ENCODE results near the gene COA8. TPM values are rescaled to one million over a fixed set of nuclear protein-coding genes. Genes with fewer than 3 reads are reported as not detected.

Gene COA8
- total and polyA plus RNA-seq, 4 donors: 30.6 to 59.8 (median 39.5) TPM

DNA sequence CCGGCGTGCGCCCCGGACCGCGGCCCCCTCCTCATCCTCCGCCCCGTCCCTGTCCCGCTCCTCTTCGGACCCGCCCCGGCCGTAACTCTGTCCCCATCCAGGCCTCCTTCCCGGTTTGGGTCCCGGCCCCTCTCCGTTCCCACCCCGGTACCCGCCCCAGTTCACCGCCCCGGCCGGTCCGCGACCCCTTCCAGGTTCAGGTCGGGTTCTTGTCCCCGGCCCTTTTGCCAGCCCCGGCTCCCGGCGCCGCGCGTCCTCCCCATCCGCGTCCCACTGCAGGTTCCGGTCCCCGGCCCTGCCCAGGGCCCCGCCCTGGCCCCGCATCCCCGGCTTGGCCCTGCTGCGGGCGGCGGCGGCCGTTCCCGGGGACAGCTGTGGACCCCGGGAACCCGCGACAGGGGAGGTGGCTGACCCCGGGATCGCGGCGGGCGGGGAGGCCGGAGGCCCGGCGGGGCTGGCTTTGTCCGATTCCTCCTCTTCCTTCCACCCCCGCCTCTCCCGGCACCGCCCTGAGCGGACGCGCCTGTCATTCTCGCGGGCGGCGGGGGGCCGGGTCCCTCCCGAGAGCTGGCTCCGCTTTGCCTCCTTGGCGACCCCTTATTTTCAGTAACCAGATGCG, 66.9 kb downstream of the COA8 start:
- peak overlapping the region; percentile 98 for H3K4me3 ChIP-seq
- H3K9me3 ChIP-seq (ENCODE audit: control insufficient read depth in 4 of 4, insufficient read depth in 3 of 4, low read length in 3 of 4): no peaks in the 10 kb centered on the region
- DNase-seq: peak; percentile 31 to 55 (median 44)
- peaks cover 0 to under 1% (median 0%) of the 10 kb centered on the region in 4 donors for H3K36me3 ChIP-seq (ENCODE audit: control insufficient read depth in 4 of 4, insufficient read depth in 4 of 4, low read length in 4 of 4)
- TF ChIP-seq, protein P1, sequence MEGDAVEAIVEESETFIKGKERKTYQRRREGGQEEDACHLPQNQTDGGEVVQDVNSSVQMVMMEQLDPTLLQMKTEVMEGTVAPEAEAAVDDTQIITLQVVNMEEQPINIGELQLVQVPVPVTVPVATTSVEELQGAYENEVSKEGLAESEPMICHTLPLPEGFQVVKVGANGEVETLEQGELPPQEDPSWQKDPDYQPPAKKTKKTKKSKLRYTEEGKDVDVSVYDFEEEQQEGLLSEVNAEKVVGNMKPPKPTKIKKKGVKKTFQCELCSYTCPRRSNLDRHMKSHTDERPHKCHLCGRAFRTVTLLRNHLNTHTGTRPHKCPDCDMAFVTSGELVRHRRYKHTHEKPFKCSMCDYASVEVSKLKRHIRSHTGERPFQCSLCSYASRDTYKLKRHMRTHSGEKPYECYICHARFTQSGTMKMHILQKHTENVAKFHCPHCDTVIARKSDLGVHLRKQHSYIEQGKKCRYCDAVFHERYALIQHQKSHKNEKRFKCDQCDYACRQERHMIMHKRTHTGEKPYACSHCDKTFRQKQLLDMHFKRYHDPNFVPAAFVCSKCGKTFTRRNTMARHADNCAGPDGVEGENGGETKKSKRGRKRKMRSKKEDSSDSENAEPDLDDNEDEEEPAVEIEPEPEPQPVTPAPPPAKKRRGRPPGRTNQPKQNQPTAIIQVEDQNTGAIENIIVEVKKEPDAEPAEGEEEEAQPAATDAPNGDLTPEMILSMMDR (IDR thresholded peaks at IDR 0.05; ENCODE audit: control extremely low read depth, extremely low read depth): no peak
- H3K9ac ChIP-seq (ENCODE audit: insufficient read depth in 1 of 2, low read length in 2 of 2): peak overlapping the region; percentile 55 to 74
- 1% methylated on average over 43 to 71 of the region's 71 CpGs for WGBS, 2 donors
- H3K27ac ChIP-seq (ENCODE audit: low read depth in 1 of 2, low read length in 1 of 2): peak overlapping the region; percentile 95 to 100
- peaks cover 4 to 21% (median 17%) of the 10 kb centered on the region in 5 donors for H3K4me1 ChIP-seq (ENCODE audit: control insufficient read depth in 5 of 5, insufficient read depth in 5 of 5, low read length in 5 of 5)
- peak; percentile 27 for ATAC-seq (ENCODE audit: insufficient read depth, low FRiP score)
- no peaks in the 10 kb centered on the region for H3K27me3 ChIP-seq (ENCODE audit: control insufficient read depth in 3 of 3, insufficient read depth in 3 of 3, low read length in 2 of 3)

GRCh38 chr14:103630364-103631108, 67.8 kb downstream of the COA8 start:
- Histone ChIP-seq H3K9ac (ENCODE audit: insufficient read depth in 1 of 2, low read length in 2 of 2) (peak overlapping the region in 1 of 2 donors; percentile 74), H3K4me3 (no peak overlapping the region), H3K27ac (ENCODE audit: low read depth in 1 of 2, low read length in 1 of 2) (no peak overlapping the region), H3K27me3 (ENCODE audit: control insufficient read depth in 3 of 3, insufficient read depth in 3 of 3, low read length in 2 of 3) (no peaks in the 10 kb centered on the region), H3K9me3 (ENCODE audit: control insufficient read depth in 4 of 4, insufficient read depth in 3 of 4, low read length in 3 of 4) (no peaks in the 10 kb centered on the region), H3K36me3 (ENCODE audit: control insufficient read depth in 4 of 4, insufficient read depth in 4 of 4, low read length in 4 of 4) (peaks cover 0 to 3% (median 3%) of the 10 kb centered on the region in 4 donors), H3K4me1 (ENCODE audit: control insufficient read depth in 5 of 5, insufficient read depth in 5 of 5, low read length in 5 of 5) (peaks cover 6 to 17% (median 12%) of the 10 kb centered on the region in 5 donors)
- ATAC-seq (ENCODE audit: insufficient read depth, low FRiP score) (no peak), DNase-seq (no peak)
- TF ChIP-seq, protein P1 (IDR thresholded peaks at IDR 0.05; ENCODE audit: control extremely low read depth, extremely low read depth): no peak
- WGBS, 2 donors: 32 to 60% methylated on average over 5 of the region's 5 CpGs

DNA sequence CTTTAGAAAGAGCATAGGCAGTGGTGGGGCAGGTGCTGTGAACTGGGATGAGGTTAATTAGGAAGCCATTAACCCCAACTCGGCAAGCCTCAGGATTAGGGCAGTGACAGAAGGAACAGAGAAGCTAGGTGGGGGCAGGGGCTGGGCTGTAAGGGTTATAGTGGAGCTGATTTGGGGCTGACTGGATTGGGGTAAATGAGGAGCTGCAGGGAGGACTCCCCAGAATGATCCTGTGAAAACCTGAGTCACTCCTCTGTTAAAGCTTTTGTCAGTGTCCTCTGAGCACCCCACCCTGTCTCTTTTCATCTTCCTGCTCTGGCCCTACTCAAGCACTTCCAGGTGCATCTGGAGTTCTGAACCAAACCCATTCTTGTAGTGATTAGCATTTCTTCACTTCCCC, 70.6 kb downstream of the COA8 start:
- Histone ChIP-seq H3K27ac (ENCODE audit: low read depth in 1 of 2, low read length in 1 of 2) (peak overlapping the region in 1 of 2 donors; percentile 72), H3K36me3 (ENCODE audit: control insufficient read depth in 4 of 4, insufficient read depth in 4 of 4, low read length in 4 of 4) (peaks cover 0 to 7% (median 4%) of the 10 kb centered on the region in 4 donors), H3K9ac (ENCODE audit: insufficient read depth in 1 of 2, low read length in 2 of 2) (no peak overlapping the region), H3K9me3 (ENCODE audit: control insufficient read depth in 4 of 4, insufficient read depth in 3 of 4, low read length in 3 of 4) (no peaks in the 10 kb centered on the region), H3K4me3 (no peak overlapping the region), H3K27me3 (ENCODE audit: control insufficient read depth in 3 of 3, insufficient read depth in 3 of 3, low read length in 2 of 3) (no peaks in the 10 kb centered on the region), H3K4me1 (ENCODE audit: control insufficient read depth in 5 of 5, insufficient read depth in 5 of 5, low read length in 5 of 5) (peaks cover 4 to 13% (median 10%) of the 10 kb centered on the region in 5 donors)
- DNase-seq: no peak
- TF ChIP-seq, protein P1 (IDR thresholded peaks at IDR 0.05; ENCODE audit: control extremely low read depth, extremely low read depth): no peak
- no peak for ATAC-seq (ENCODE audit: insufficient read depth, low FRiP score)
- WGBS, 2 donors: 67 to 78% methylated on average over 1 of the region's 1 CpG

All from lung (tissue), 12 donors.